HEK293T (cell line): Measurements from ENCODE around the gene CNNM4.

Experiments used
- CTCF ChIA-PET: fragments of 350-600 bp; formaldehyde crosslinking; extraction: SDS; loops from one replicate; lab custom pipeline; 2021; ENCODE audit warnings: antibody characterized with exemption, inconsistent platforms; lab: Yijun Ruan, JAX
- POLR2A ChIA-PET: fragments of 350-600 bp; formaldehyde crosslinking; extraction: SDS; loops from one replicate; lab custom pipeline; 2020; ENCODE audit warnings: antibody characterized with exemption, inconsistent platforms; lab: Yijun Ruan, JAX
- DNase-seq: peaks from one replicate; pipeline ENCODE4 v3.0.0; 2012; ENCODE audit warnings: mixed read lengths; ENCODE audit errors: extremely low spot score
- ARNT ChIP-seq: fragments of 450-650 bp; IDR thresholded peaks from 2 replicates; pipeline ENCODE4 v1.6.1; 2017; ENCODE audit warnings: mild to moderate bottlenecking
- BHLHE40 ChIP-seq: fragments of 450-650 bp; IDR thresholded peaks from 2 replicates; pipeline ENCODE4 v1.6.1; 2016; ENCODE audit warnings: mild to moderate bottlenecking, moderate library complexity, borderline replicate concordance
- CTBP1 ChIP-seq: fragments of 450-650 bp; IDR thresholded peaks from 2 replicates; pipeline ENCODE4 v1.6.1; 2016; ENCODE audit warnings: borderline replicate concordance
- ELF4 ChIP-seq: fragments of 450-650 bp; IDR thresholded peaks from 2 replicates; pipeline ENCODE4 v1.6.1; 2017; ENCODE audit warnings: antibody characterized with exemption
- FOXA1 ChIP-seq: fragments of 450-650 bp; IDR thresholded peaks from 2 replicates; pipeline ENCODE4 v1.6.1; 2016; ENCODE audit warnings: mild to moderate bottlenecking
- FOXK2 ChIP-seq: fragments of 450-650 bp; IDR thresholded peaks from 2 replicates; pipeline ENCODE4 v1.6.1; 2016; ENCODE audit warnings: mild to moderate bottlenecking
- FOXM1 ChIP-seq: fragments of 450-650 bp; IDR thresholded peaks from 2 replicates; pipeline ENCODE4 v1.6.1; 2017; ENCODE audit warnings: mild to moderate bottlenecking, borderline replicate concordance
- HDGF ChIP-seq: fragments of 450-650 bp; IDR thresholded peaks from 2 replicates; pipeline ENCODE4 v1.6.1; 2017; ENCODE audit warnings: antibody characterized with exemption, borderline replicate concordance
- L3MBTL2 ChIP-seq: fragments of 450-650 bp; conservative IDR thresholded peaks from 2 replicates; pipeline ENCODE4 v1.6.1; 2016; ENCODE audit warnings: mild to moderate bottlenecking
- LEF1 ChIP-seq: fragments of 450-650 bp; IDR thresholded peaks from 2 replicates; pipeline ENCODE4 v1.6.1; 2017; ENCODE audit warnings: mild to moderate bottlenecking, borderline replicate concordance
- NFRKB ChIP-seq: fragments of 450-650 bp; IDR thresholded peaks from 2 replicates; pipeline ENCODE4 v1.6.1; 2016; ENCODE audit warnings: mild to moderate bottlenecking, moderate library complexity
- PKNOX1 ChIP-seq: fragments of 450-650 bp; IDR thresholded peaks from 2 replicates; pipeline ENCODE4 v1.6.1; 2016
- SP1 ChIP-seq: fragments of 450-650 bp; IDR thresholded peaks from 2 replicates; pipeline ENCODE4 v1.6.1; 2017
- SUZ12 ChIP-seq: fragments of 450-650 bp; IDR thresholded peaks from 2 replicates; pipeline ENCODE4 v1.6.1; 2016; ENCODE audit warnings: mild to moderate bottlenecking
- TARDBP ChIP-seq: fragments of 450-650 bp; IDR thresholded peaks from 2 replicates; pipeline ENCODE4 v1.6.1; 2016
- ZNF384 ChIP-seq: fragments of 450-650 bp; IDR thresholded peaks from 2 replicates; pipeline ENCODE4 v1.6.1; 2016

Gene CNNM4

GRCh38 chr2:96763511-96764252 lies 3.0 kb downstream of the CNNM4 start:
- DNase-seq: peak; percentile 51
- ChIA-PET POLR2A (interaction anchor here (0.7 to 2.1 kb wide), 7 partner anchors 10 to 125 kb away, joined by 3 to 15 read pairs (median 3); partner anchors contain the start of genes CNNM3 and KANSL3), CTCF (interaction anchor here (0.6 to 4.7 kb wide), 25 partner anchors 11 to 230 kb away, joined by 3 to 29 read pairs (median 4); partner anchors contain the start of gene CNNM3)
- TF ChIP-seq HDGF (no peak), FOXM1 (no peak), L3MBTL2 (no peak), NFRKB (no peak), SUZ12 (no peak), LEF1 (no peak), ARNT (no peak), SP1 (no peak), CTBP1 (no peak), TARDBP (no peak), ELF4 (no peak), ZNF384 (no peak), FOXK2 (no peak), BHLHE40 (no peak), FOXA1 (no peak), PKNOX1 (no peak)

GRCh38 chr2:96764253-96764637 lies 3.5 kb downstream of the CNNM4 start:
- no peak for DNase-seq
- POLR2A ChIA-PET: interaction anchor here (0.7 to 1.2 kb wide), 2 partner anchors 52 to 70 kb away, joined by 3 read pairs; partner anchors contain the start of gene CNNM3
- TF ChIP-seq LEF1: no peak
- CTCF ChIA-PET: interaction anchor here (0.6 to 4.7 kb wide), 13 partner anchors 11 to 69 kb away, joined by 3 to 29 read pairs (median 4); no protein-coding TSS in a partner anchor

- no peak for TF ChIP-seq NFRKB
- TF ChIP-seq TARDBP: no peak
- TF ChIP-seq FOXM1: no peak
- no peak for TF ChIP-seq L3MBTL2
- TF ChIP-seq ELF4: no peak
- TF ChIP-seq LEF1: no peak
- TF ChIP-seq SP1: no peak
- TF ChIP-seq PKNOX1: no peak
- TF ChIP-seq HDGF: no peak
- TF ChIP-seq ARNT: no peak
- no peak for TF ChIP-seq CTBP1
- no peak for TF ChIP-seq SUZ12
- no peak for TF ChIP-seq ZNF384
- POLR2A ChIA-PET: interaction anchor here (1.8 kb wide), 1 partner anchor 49 kb away, joined by 5 read pairs; the partner anchor contains the start of gene CNNM3
- CTCF ChIA-PET: interaction anchor here (0.7 kb wide), 1 partner anchor 8 kb away, joined by 3 read pairs; no protein-coding TSS in a partner anchor
- DNase-seq: no peak
Observed at GRCh38 chr2:96767135-96767871, 6.6 kb downstream of the CNNM4 start.

- ChIA-PET POLR2A (interaction anchor here (0.7 to 1.8 kb wide), 3 partner anchors 10 to 48 kb away, joined by 3 to 5 read pairs (median 3); partner anchors contain the start of gene CNNM3), CTCF (interaction anchor here (0.8 kb wide), 1 partner anchor 16 kb away, joined by 3 read pairs; no protein-coding TSS in a partner anchor)
- no peak for TF ChIP-seq L3MBTL2
- TF ChIP-seq NFRKB: no peak
- TF ChIP-seq LEF1: no peak
- TF ChIP-seq ZNF384: no peak
- TF ChIP-seq FOXM1: no peak
- TF ChIP-seq ARNT: no peak
- no peak for TF ChIP-seq BHLHE40
- TF ChIP-seq SUZ12: no peak
- no peak for TF ChIP-seq PKNOX1
- no peak for TF ChIP-seq CTBP1
- no peak for TF ChIP-seq SP1
- TF ChIP-seq FOXA1: no peak
- no peak for TF ChIP-seq TARDBP
- TF ChIP-seq ELF4: no peak
- TF ChIP-seq HDGF: no peak
- no peak for TF ChIP-seq FOXK2
- DNase-seq: no peak
Observed at GRCh38 chr2:96768083-96768561, 7.4 kb downstream of the CNNM4 start.

- POLR2A ChIA-PET: interaction anchor here (1.0 kb wide), 1 partner anchor 9 kb away, joined by 4 read pairs; the partner anchor contains the start of gene CNNM4
- TF ChIP-seq TARDBP (no peak), PKNOX1 (peak; percentile 14; the same call in 1 of the 2 replicates)
- CTCF ChIA-PET: no interaction called here
- no peak for DNase-seq
Observed at GRCh38 chr2:96769814-96770213, 9.1 kb downstream of the CNNM4 start.
